WTC11 (cell line): ENCODE measurements around the gene BNC2. TPM values are rescaled to one million over a fixed set of nuclear protein-coding genes. Genes with fewer than 3 reads are reported as not detected.

Source experiments
- ATAC-seq: fragments of 200-7000 bp; cut with Tn5 transposase; 2 replicates; pipeline ENCODE4 v1.10.0; 2021; ENCODE audit warnings: mild to moderate bottlenecking, moderate library complexity
- CTCF ChIA-PET: fragments of 300-600 bp; sonication (Branson Sonifier 250); formaldehyde crosslinking; loops from one replicate; lab custom pipeline; 2021; ENCODE audit warnings: antibody characterized with exemption; lab: Charles Lee
- POLR2A ChIA-PET: fragments of 350-600 bp; sonication (Branson Sonifier 250); formaldehyde crosslinking; loops from one replicate; lab custom pipeline; 2021; ENCODE audit warnings: antibody characterized with exemption; lab: Charles Lee
- DNase-seq: peaks from one replicate; pipeline ENCODE4 v3.0.0; 2021; ENCODE audit warnings: low spot score
- H3K27ac Mint-ChIP-seq: 2 replicates; pipeline ENCODE4 v1.8.0; 2021; ENCODE audit warnings: mixed read lengths
- H3K27me3 Mint-ChIP-seq: 2 replicates; pipeline ENCODE4 v1.8.0; 2021; ENCODE audit warnings: low read depth, mild to moderate bottlenecking, moderate library complexity, mixed read lengths
- H3K36me3 Mint-ChIP-seq: 2 replicates; pipeline ENCODE4 v1.8.0; 2021; ENCODE audit warnings: mixed read lengths
- H3K4me1 Mint-ChIP-seq: 2 replicates; pipeline ENCODE4 v1.8.0; 2022; ENCODE audit warnings: mixed read lengths
- H3K4me3 Mint-ChIP-seq: 2 replicates; pipeline ENCODE4 v1.8.0; 2021; ENCODE audit warnings: mild to moderate bottlenecking, moderate library complexity, mixed read lengths
- H3K9me3 Mint-ChIP-seq: 2 replicates; pipeline ENCODE4 v1.8.0; 2021; ENCODE audit warnings: mixed read lengths
- CBFB ChIP-seq: sonication (generic); formaldehyde crosslinking; IDR thresholded peaks from 2 replicates; pipeline ENCODE4 v1.8.1; 2022; ENCODE audit warnings: mild to moderate bottlenecking, low read depth, missing genetic modification reagents
- GRHL2 ChIP-seq: fragments of 250-450 bp; sonication (Bioruptor Pico); IDR thresholded peaks from 2 replicates; pipeline ENCODE4 v1.8.0; 2022; ENCODE audit warnings: mild to moderate bottlenecking, moderate library complexity; ENCODE audit not compliant: insufficient replicate concordance, severe bottlenecking
- IRF2 ChIP-seq: sonication (generic); formaldehyde crosslinking; IDR thresholded peaks from 2 replicates; pipeline ENCODE4 v1.8.0; 2022; ENCODE audit warnings: low read depth, missing genetic modification reagents, borderline replicate concordance
- NFYB ChIP-seq: sonication (generic); formaldehyde crosslinking; conservative IDR thresholded peaks from 2 replicates; pipeline ENCODE4 v1.8.0; 2022; ENCODE audit warnings: low read depth, missing genetic modification reagents
- RELA ChIP-seq: sonication (generic); formaldehyde crosslinking; IDR thresholded peaks from 2 replicates; pipeline ENCODE4 v1.8.1; 2022; ENCODE audit warnings: missing genetic modification reagents, mild to moderate bottlenecking, borderline replicate concordance
- RORB ChIP-seq: fragments of 250-450 bp; sonication (Bioruptor Pico); IDR thresholded peaks from 2 replicates; pipeline ENCODE4 v1.9.0; 2021; ENCODE audit warnings: mild to moderate bottlenecking
- TCF7 ChIP-seq: sonication (generic); formaldehyde crosslinking; IDR thresholded peaks from 2 replicates; pipeline ENCODE4 v1.8.0; 2022; ENCODE audit warnings: mild to moderate bottlenecking, low read depth, missing genetic modification reagents, moderate library complexity
- TP53 ChIP-seq: sonication (generic); formaldehyde crosslinking; IDR thresholded peaks from 2 replicates; pipeline ENCODE4 v1.8.1; 2023; ENCODE audit warnings: mild to moderate bottlenecking, missing genetic modification reagents
- ZBTB21 ChIP-seq: sonication (generic); formaldehyde crosslinking; IDR thresholded peaks from 2 replicates; pipeline ENCODE4 v1.8.1; 2023; ENCODE audit warnings: mild to moderate bottlenecking, missing genetic modification reagents, borderline replicate concordance
- ZNF121 ChIP-seq: sonication (generic); formaldehyde crosslinking; IDR thresholded peaks from 2 replicates; pipeline ENCODE4 v1.8.0; 2023; ENCODE audit warnings: missing genetic modification reagents
- ZNF423 ChIP-seq: fragments of 250-450 bp; sonication (Bioruptor Pico); IDR thresholded peaks from 2 replicates; pipeline ENCODE4 v2.1.2; 2022; ENCODE audit warnings: mild to moderate bottlenecking, moderate library complexity
- total RNA-seq: library from RNA; stranded (reverse); gene quantifications from 3 replicates; pipeline ENCODE4 v1.2.3, GENCODE V29; 2021
- TF ChIP-seq, protein P1 (sequence below): sonication (generic); formaldehyde crosslinking; IDR thresholded peaks from 2 replicates; pipeline ENCODE4 v1.8.0; 2023; ENCODE audit warnings: missing genetic modification reagents, mild to moderate bottlenecking, borderline replicate concordance
- TF ChIP-seq, protein P2 (sequence below): sonication (generic); formaldehyde crosslinking; IDR thresholded peaks from 2 replicates; pipeline ENCODE4 v1.8.1; 2023; ENCODE audit warnings: mild to moderate bottlenecking, missing genetic modification reagents, moderate library complexity
- TF ChIP-seq, protein P3 (sequence below): sonication (generic); formaldehyde crosslinking; IDR thresholded peaks from 2 replicates; pipeline ENCODE4 v1.8.1; 2022; ENCODE audit warnings: low read depth, missing genetic modification reagents, borderline replicate concordance
- TF ChIP-seq, protein P4 (sequence below): sonication (generic); formaldehyde crosslinking; IDR thresholded peaks from 2 replicates; pipeline ENCODE4 v1.8.1; 2022; ENCODE audit warnings: missing genetic modification reagents, borderline replicate concordance
- TF ChIP-seq, protein P5 (sequence below): sonication (generic); formaldehyde crosslinking; IDR thresholded peaks from 2 replicates; pipeline ENCODE4 v1.8.0; 2022; ENCODE audit warnings: mild to moderate bottlenecking, missing genetic modification reagents
- TF ChIP-seq, protein P6 (sequence below): fragments of 250-450 bp; sonication (Bioruptor Pico); IDR thresholded peaks from 2 replicates; pipeline ENCODE4 v1.9.0; 2021; ENCODE audit warnings: mild to moderate bottlenecking

BNC2 gene
- total RNA-seq, 1 experiment from 2014 or later, result 33.3 TPM

DNA sequence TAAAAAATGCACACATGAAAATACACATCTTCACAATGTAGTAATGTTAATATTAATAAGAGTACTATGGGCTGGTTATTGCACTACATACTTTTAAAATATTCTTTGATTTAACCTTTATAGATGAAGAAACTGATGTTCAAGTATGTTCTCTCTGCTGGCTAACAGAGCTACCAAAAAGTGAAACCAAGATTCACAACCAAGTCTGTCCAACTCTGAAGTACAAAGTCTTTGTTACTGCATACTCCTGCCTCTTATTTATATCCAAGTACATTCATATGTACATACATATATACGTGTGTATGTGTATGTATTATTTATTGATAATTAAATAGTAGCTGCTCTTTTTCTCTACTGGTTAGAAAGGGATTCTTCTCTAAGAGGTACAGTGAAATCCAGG lies 325.6 kb downstream of the BNC2 start:
- H3K9me3 Mint-ChIP-seq, result no peaks in the 10 kb centered on the region
- TF ChIP-seq, protein P1, sequence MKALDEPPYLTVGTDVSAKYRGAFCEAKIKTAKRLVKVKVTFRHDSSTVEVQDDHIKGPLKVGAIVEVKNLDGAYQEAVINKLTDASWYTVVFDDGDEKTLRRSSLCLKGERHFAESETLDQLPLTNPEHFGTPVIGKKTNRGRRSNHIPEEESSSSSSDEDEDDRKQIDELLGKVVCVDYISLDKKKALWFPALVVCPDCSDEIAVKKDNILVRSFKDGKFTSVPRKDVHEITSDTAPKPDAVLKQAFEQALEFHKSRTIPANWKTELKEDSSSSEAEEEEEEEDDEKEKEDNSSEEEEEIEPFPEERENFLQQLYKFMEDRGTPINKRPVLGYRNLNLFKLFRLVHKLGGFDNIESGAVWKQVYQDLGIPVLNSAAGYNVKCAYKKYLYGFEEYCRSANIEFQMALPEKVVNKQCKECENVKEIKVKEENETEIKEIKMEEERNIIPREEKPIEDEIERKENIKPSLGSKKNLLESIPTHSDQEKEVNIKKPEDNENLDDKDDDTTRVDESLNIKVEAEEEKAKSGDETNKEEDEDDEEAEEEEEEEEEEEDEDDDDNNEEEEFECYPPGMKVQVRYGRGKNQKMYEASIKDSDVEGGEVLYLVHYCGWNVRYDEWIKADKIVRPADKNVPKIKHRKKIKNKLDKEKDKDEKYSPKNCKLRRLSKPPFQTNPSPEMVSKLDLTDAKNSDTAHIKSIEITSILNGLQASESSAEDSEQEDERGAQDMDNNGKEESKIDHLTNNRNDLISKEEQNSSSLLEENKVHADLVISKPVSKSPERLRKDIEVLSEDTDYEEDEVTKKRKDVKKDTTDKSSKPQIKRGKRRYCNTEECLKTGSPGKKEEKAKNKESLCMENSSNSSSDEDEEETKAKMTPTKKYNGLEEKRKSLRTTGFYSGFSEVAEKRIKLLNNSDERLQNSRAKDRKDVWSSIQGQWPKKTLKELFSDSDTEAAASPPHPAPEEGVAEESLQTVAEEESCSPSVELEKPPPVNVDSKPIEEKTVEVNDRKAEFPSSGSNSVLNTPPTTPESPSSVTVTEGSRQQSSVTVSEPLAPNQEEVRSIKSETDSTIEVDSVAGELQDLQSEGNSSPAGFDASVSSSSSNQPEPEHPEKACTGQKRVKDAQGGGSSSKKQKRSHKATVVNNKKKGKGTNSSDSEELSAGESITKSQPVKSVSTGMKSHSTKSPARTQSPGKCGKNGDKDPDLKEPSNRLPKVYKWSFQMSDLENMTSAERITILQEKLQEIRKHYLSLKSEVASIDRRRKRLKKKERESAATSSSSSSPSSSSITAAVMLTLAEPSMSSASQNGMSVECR (CRISPR knock-in tag), result no peak
- TF ChIP-seq, protein P2, sequence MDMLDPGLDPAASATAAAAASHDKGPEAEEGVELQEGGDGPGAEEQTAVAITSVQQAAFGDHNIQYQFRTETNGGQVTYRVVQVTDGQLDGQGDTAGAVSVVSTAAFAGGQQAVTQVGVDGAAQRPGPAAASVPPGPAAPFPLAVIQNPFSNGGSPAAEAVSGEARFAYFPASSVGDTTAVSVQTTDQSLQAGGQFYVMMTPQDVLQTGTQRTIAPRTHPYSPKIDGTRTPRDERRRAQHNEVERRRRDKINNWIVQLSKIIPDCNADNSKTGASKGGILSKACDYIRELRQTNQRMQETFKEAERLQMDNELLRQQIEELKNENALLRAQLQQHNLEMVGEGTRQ (CRISPR knock-in tag), result no peak
- TF ChIP-seq, protein P3, sequence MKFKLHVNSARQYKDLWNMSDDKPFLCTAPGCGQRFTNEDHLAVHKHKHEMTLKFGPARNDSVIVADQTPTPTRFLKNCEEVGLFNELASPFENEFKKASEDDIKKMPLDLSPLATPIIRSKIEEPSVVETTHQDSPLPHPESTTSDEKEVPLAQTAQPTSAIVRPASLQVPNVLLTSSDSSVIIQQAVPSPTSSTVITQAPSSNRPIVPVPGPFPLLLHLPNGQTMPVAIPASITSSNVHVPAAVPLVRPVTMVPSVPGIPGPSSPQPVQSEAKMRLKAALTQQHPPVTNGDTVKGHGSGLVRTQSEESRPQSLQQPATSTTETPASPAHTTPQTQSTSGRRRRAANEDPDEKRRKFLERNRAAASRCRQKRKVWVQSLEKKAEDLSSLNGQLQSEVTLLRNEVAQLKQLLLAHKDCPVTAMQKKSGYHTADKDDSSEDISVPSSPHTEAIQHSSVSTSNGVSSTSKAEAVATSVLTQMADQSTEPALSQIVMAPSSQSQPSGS (CRISPR knock-in tag), result no peak
- TF ChIP-seq, protein P4, sequence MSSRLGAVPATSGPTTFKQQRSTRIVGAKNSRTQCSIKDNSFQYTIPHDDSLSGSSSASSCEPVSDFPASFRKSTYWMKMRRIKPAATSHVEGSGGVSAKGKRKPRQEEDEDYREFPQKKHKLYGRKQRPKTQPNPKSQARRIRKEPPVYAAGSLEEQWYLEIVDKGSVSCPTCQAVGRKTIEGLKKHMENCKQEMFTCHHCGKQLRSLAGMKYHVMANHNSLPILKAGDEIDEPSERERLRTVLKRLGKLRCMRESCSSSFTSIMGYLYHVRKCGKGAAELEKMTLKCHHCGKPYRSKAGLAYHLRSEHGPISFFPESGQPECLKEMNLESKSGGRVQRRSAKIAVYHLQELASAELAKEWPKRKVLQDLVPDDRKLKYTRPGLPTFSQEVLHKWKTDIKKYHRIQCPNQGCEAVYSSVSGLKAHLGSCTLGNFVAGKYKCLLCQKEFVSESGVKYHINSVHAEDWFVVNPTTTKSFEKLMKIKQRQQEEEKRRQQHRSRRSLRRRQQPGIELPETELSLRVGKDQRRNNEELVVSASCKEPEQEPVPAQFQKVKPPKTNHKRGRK (CRISPR knock-in tag), result no peak
- TF ChIP-seq GRHL2 (CRISPR knock-in tag), result no peak
- TF ChIP-seq CBFB (CRISPR knock-in tag), result no peak
- no peak for TF ChIP-seq IRF2 (CRISPR knock-in tag)
- TF ChIP-seq ZNF423 (CRISPR knock-in tag), result no peak
- TF ChIP-seq RORB (CRISPR knock-in tag), result no peak
- TF ChIP-seq TCF7, result no peak
- no peak for TF ChIP-seq RELA (CRISPR knock-in tag)
- no peak for TF ChIP-seq ZBTB21 (CRISPR knock-in tag)
- TF ChIP-seq TP53 (CRISPR knock-in tag), result no peak
- TF ChIP-seq, protein P5, sequence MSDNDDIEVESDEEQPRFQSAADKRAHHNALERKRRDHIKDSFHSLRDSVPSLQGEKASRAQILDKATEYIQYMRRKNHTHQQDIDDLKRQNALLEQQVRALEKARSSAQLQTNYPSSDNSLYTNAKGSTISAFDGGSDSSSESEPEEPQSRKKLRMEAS (CRISPR knock-in tag), result no peak
- no peak for TF ChIP-seq NFYB (CRISPR knock-in tag)
- TF ChIP-seq, protein P6, sequence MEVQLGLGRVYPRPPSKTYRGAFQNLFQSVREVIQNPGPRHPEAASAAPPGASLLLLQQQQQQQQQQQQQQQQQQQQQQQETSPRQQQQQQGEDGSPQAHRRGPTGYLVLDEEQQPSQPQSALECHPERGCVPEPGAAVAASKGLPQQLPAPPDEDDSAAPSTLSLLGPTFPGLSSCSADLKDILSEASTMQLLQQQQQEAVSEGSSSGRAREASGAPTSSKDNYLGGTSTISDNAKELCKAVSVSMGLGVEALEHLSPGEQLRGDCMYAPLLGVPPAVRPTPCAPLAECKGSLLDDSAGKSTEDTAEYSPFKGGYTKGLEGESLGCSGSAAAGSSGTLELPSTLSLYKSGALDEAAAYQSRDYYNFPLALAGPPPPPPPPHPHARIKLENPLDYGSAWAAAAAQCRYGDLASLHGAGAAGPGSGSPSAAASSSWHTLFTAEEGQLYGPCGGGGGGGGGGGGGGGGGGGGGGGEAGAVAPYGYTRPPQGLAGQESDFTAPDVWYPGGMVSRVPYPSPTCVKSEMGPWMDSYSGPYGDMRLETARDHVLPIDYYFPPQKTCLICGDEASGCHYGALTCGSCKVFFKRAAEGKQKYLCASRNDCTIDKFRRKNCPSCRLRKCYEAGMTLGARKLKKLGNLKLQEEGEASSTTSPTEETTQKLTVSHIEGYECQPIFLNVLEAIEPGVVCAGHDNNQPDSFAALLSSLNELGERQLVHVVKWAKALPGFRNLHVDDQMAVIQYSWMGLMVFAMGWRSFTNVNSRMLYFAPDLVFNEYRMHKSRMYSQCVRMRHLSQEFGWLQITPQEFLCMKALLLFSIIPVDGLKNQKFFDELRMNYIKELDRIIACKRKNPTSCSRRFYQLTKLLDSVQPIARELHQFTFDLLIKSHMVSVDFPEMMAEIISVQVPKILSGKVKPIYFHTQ, result no peak
- TF ChIP-seq ZNF121 (CRISPR knock-in tag), result no peak
- TF ChIP-seq, all 79 proteins: peak for 0
- Mint-ChIP-seq H3K4me3 (no peak overlapping the region), H3K27ac (no peak overlapping the region), H3K27me3 (no peaks in the 10 kb centered on the region), H3K4me1 (peaks cover 31% of the 10 kb centered on the region), H3K36me3 (no peaks in the 10 kb centered on the region)
- ChIA-PET CTCF (no interaction called here), POLR2A (no interaction called here)
- ATAC-seq (no peak), DNase-seq (no peak)
